SK-N-MC (cell line): ENCODE measurements around the gene IL2RG.

Experiments used
- DNase-seq: peaks from one replicate; pipeline ENCODE4 v3.0.0-alpha.2; 2011; ENCODE audit warnings: low read depth, low spot score
- H3K27ac ChIP-seq: fragments of 200-600 bp; sonication (generic); 2 replicates; pipeline ENCODE4 v1.5.1; 2016; ENCODE audit warnings: mixed run types
- H3K36me3 ChIP-seq: fragments of 200-600 bp; sonication (generic); 2 replicates; pipeline ENCODE4 v1.6.1; 2017; ENCODE audit warnings: antibody characterized with exemption, low read length, mixed read lengths; ENCODE audit not compliant: insufficient read depth
- H3K4me3 ChIP-seq: fragments of 200-600 bp; sonication (generic); 2 replicates; pipeline ENCODE4 v1.5.1; 2016
- H3K9ac ChIP-seq: fragments of 200-600 bp; sonication (generic); 2 replicates; pipeline ENCODE4 v1.8.0; 2017; ENCODE audit warnings: mixed run types, mixed read lengths; ENCODE audit not compliant: insufficient read length
- H3K9me3 ChIP-seq: fragments of 200-600 bp; sonication (generic); 2 replicates; pipeline ENCODE4 v1.6.1; 2017; ENCODE audit warnings: low read depth, mild to moderate bottlenecking, antibody characterized with exemption, low read length, moderate library complexity, mixed read lengths
- EZH2 ChIP-seq: fragments of 200-600 bp; sonication (generic); IDR thresholded peaks from one replicate; pipeline ENCODE4 v1.6.1; 2017; ENCODE audit warnings: antibody characterized with exemption
- FOXP2 ChIP-seq: optimal IDR thresholded peaks from 2 replicates; pipeline ENCODE3; 2011; ENCODE audit warnings: mild to moderate bottlenecking, moderate library complexity; ENCODE audit not compliant: insufficient read depth; ENCODE audit errors: extremely low read length, control extremely low read depth
- POLR2AphosphoS5 ChIP-seq: IDR thresholded peaks from 2 replicates; pipeline ENCODE4 v1.6.1; 2012; ENCODE audit warnings: mild to moderate bottlenecking, low read depth, low read length, borderline replicate concordance

Gene IL2RG

GRCh38 chrX:71103110-71103983, 8.0 kb downstream of the IL2RG start:
- 0 out of 2 replicates have a peak, but pooled peaks have one; percentile 44 for TF ChIP-seq POLR2AphosphoS5
- no peak for TF ChIP-seq EZH2
- no peak for TF ChIP-seq FOXP2
- DNase-seq, result no peak
- Histone ChIP-seq H3K27ac (peak overlapping the region; percentile 95), H3K36me3 (no peaks in the 10 kb centered on the region), H3K4me3 (peak overlapping the region; percentile 69), H3K9me3 (no peaks in the 10 kb centered on the region), H3K9ac (peak overlapping the region; percentile 71)

GRCh38 chrX:71102292-71102691, 9.1 kb downstream of the IL2RG start:
- Histone ChIP-seq H3K4me3 (no peak overlapping the region), H3K27ac (peak overlapping the region; percentile 95), H3K9me3 (no peaks in the 10 kb centered on the region), H3K36me3 (no peaks in the 10 kb centered on the region), H3K9ac (no peak overlapping the region)
- TF ChIP-seq EZH2 (no peak), FOXP2 (no peak), POLR2AphosphoS5 (no peak)
- DNase-seq, result no peak

- H3K4me3 ChIP-seq, result no peak overlapping the region
Measured at GRCh38 chrX:71100581-71101505, 10.5 kb downstream of the IL2RG start.

GRCh38 chrX:71099736-71100135, 11.6 kb downstream of the IL2RG start:
- Histone ChIP-seq H3K9ac (no peak overlapping the region), H3K4me3 (no peak overlapping the region), H3K9me3 (no peaks in the 10 kb centered on the region), H3K27ac (no peak overlapping the region), H3K36me3 (no peaks in the 10 kb centered on the region)
- DNase-seq, result no peak
- TF ChIP-seq EZH2 (no peak), FOXP2 (no peak), POLR2AphosphoS5 (no peak)

More at GRCh38 chrX:71100581-71101505, 10.5 kb downstream of the IL2RG start:
- TF ChIP-seq FOXP2 (no peak), EZH2 (no peak), POLR2AphosphoS5 (no peak)
- no peak overlapping the region for H3K9ac ChIP-seq
- H3K36me3 ChIP-seq, result no peaks in the 10 kb centered on the region
- no peak for DNase-seq
- no peak overlapping the region for H3K27ac ChIP-seq
- H3K9me3 ChIP-seq, result no peaks in the 10 kb centered on the region

- Histone ChIP-seq H3K36me3 (no peaks in the 10 kb centered on the region), H3K4me3 (no peak overlapping the region), H3K9me3 (no peaks in the 10 kb centered on the region), H3K9ac (no peak overlapping the region), H3K27ac (no peak overlapping the region)
- no peak for TF ChIP-seq FOXP2
- no peak for TF ChIP-seq POLR2AphosphoS5
- no peak for TF ChIP-seq EZH2
- no peak for DNase-seq
Measured at GRCh38 chrX:71098951-71099506, 12.3 kb downstream of the IL2RG start.

GRCh38 chrX:71098302-71098701, 13.1 kb downstream of the IL2RG start:
- no peak for TF ChIP-seq EZH2
- no peak for TF ChIP-seq FOXP2
- TF ChIP-seq POLR2AphosphoS5, result no peak
- Histone ChIP-seq H3K9me3 (no peaks in the 10 kb centered on the region), H3K4me3 (no peak overlapping the region), H3K36me3 (no peaks in the 10 kb centered on the region), H3K27ac (no peak overlapping the region), H3K9ac (no peak overlapping the region)
- no peak for DNase-seq

GRCh38 chrX:71096760-71097032, 14.7 kb downstream of the IL2RG start:
- H3K9ac ChIP-seq, result peak overlapping the region; percentile 53
- TF ChIP-seq POLR2AphosphoS5 (no peak), FOXP2 (no peak), EZH2 (no peak)
- H3K9me3 ChIP-seq, result no peaks in the 10 kb centered on the region
- DNase-seq, result no peak
- no peaks in the 10 kb centered on the region for H3K36me3 ChIP-seq
- H3K27ac ChIP-seq, result no peak overlapping the region
- H3K4me3 ChIP-seq, result peak overlapping the region; percentile 77

GRCh38 chrX:71095981-71096759, 15.2 kb downstream of the IL2RG start:
- no peak for DNase-seq
- Histone ChIP-seq H3K9me3 (no peaks in the 10 kb centered on the region), H3K9ac (peak overlapping the region; percentile 53), H3K27ac (no peak overlapping the region), H3K36me3 (no peaks in the 10 kb centered on the region), H3K4me3 (peak overlapping the region; percentile 77)
- TF ChIP-seq EZH2, result no peak
- no peak for TF ChIP-seq FOXP2
- TF ChIP-seq POLR2AphosphoS5, result no peak
